Ishikawa (cell line): ENCODE results near the gene COL21A1.

Experiments used
- CEBPB ChIP-seq: IDR thresholded peaks from 2 replicates; pipeline ENCODE4 v1.6.1; 2012
- CREB1 ChIP-seq: IDR thresholded peaks from 2 replicates; pipeline ENCODE4 v1.6.1; 2012; ENCODE audit warnings: low read depth
- EGR1 ChIP-seq: IDR thresholded peaks from 2 replicates; pipeline ENCODE4 v1.6.1; 2012
- EP300 ChIP-seq: IDR thresholded peaks from 2 replicates; pipeline ENCODE4 v1.6.1; 2012; ENCODE audit warnings: borderline replicate concordance
- RAD21 ChIP-seq: IDR thresholded peaks from 2 replicates; pipeline ENCODE4 v1.6.1; 2012; ENCODE audit warnings: low read depth
- TCF12 ChIP-seq: IDR thresholded peaks from 2 replicates; pipeline ENCODE4 v1.6.1; 2012; ENCODE audit warnings: low read depth
- TEAD4 ChIP-seq: IDR thresholded peaks from 2 replicates; pipeline ENCODE4 v1.6.1; 2012
- YY1 ChIP-seq: IDR thresholded peaks from 2 replicates; pipeline ENCODE4 v1.6.1; 2012; ENCODE audit warnings: low read depth
- TF ChIP-seq, protein P1 (sequence below): IDR thresholded peaks from 2 replicates; pipeline ENCODE4 v1.6.1; 2012; ENCODE audit warnings: low read depth, mild to moderate bottlenecking

DNA sequence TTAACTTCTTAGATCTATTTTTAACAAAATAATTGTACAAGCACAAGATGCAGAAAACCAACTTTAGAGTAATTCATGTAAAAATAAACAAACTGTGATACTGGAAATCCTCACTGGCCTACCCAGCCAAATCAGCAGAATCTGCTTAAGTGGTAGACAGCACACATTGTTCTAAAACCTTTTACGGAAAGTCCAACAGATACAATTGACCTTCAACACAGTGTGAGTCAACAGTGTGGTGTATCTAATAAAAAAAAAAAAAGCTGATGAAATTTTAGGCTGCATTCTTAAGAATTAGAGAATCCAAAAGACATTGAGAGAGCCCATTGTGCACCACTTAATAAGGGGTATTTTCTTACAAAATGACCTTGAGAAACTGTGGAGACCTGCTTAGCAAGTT, 174.5 kb downstream of the COL21A1 start:
- TF ChIP-seq RAD21: no peak
- no peak for TF ChIP-seq YY1
- TF ChIP-seq CEBPB: no peak
- no peak for TF ChIP-seq CREB1
- no peak for TF ChIP-seq EP300
- TF ChIP-seq EGR1: no peak
- no peak for TF ChIP-seq TCF12
- TF ChIP-seq TEAD4: no peak
- TF ChIP-seq, protein P1, sequence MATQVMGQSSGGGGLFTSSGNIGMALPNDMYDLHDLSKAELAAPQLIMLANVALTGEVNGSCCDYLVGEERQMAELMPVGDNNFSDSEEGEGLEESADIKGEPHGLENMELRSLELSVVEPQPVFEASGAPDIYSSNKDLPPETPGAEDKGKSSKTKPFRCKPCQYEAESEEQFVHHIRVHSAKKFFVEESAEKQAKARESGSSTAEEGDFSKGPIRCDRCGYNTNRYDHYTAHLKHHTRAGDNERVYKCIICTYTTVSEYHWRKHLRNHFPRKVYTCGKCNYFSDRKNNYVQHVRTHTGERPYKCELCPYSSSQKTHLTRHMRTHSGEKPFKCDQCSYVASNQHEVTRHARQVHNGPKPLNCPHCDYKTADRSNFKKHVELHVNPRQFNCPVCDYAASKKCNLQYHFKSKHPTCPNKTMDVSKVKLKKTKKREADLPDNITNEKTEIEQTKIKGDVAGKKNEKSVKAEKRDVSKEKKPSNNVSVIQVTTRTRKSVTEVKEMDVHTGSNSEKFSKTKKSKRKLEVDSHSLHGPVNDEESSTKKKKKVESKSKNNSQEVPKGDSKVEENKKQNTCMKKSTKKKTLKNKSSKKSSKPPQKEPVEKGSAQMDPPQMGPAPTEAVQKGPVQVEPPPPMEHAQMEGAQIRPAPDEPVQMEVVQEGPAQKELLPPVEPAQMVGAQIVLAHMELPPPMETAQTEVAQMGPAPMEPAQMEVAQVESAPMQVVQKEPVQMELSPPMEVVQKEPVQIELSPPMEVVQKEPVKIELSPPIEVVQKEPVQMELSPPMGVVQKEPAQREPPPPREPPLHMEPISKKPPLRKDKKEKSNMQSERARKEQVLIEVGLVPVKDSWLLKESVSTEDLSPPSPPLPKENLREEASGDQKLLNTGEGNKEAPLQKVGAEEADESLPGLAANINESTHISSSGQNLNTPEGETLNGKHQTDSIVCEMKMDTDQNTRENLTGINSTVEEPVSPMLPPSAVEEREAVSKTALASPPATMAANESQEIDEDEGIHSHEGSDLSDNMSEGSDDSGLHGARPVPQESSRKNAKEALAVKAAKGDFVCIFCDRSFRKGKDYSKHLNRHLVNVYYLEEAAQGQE: no peak
